Astrocyte (in vitro differentiated cells and primary cell): Measurements from ENCODE around the gene TRIM44.

Source experiments
- EZH2 ChIP-seq: IDR thresholded peaks from 2 replicates; pipeline ENCODE4 v1.6.1; 2012; ENCODE audit warnings: mild to moderate bottlenecking, low read length, inconsistent platforms; ENCODE audit not compliant: insufficient read depth
- TF ChIP-seq, protein P1 (sequence below): IDR thresholded peaks from 2 replicates; pipeline ENCODE4 v1.5.1; 2011; ENCODE audit warnings: low read depth, mild to moderate bottlenecking, inconsistent platforms, low read length, moderate library complexity; ENCODE audit not compliant: insufficient read depth

DNA sequence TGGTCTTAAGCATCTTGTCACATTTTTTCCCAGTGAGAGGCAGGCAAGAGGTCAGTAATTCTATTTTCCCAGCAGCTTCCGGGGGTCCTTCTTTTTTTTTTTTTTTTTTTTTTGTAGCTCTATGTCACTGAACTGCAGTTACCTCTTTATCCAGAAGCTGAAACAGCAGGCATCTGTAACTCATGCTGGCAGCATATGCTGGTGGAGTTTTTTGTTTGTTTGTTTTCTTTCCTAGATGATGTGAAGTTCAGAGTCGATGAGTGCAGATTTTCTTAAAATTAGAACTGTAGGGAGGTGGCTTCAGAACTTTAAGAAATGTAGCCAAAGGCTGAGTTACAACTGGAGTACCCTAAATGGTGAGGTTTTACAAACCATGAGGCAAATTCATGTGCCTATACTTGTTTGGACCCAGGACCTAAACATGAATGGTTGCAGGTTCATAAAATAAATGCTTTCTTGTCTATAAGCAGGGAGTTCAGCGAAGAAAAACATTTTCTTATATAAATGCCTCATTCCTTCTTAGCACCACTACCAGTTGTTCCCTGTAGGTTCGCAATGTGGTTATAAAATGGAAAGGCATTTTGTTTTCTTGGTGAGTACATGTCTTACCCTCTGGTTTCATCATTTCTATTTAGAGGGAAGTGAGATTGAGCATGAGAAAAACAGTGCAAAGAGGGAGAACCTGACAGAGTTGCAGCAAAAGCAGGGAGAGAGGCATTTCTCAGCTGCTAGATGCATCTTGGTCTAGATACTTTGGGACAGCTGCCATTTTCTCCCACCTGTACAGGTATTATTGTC, 84.0 kb downstream of the TRIM44 start:
- TF ChIP-seq, protein P1, sequence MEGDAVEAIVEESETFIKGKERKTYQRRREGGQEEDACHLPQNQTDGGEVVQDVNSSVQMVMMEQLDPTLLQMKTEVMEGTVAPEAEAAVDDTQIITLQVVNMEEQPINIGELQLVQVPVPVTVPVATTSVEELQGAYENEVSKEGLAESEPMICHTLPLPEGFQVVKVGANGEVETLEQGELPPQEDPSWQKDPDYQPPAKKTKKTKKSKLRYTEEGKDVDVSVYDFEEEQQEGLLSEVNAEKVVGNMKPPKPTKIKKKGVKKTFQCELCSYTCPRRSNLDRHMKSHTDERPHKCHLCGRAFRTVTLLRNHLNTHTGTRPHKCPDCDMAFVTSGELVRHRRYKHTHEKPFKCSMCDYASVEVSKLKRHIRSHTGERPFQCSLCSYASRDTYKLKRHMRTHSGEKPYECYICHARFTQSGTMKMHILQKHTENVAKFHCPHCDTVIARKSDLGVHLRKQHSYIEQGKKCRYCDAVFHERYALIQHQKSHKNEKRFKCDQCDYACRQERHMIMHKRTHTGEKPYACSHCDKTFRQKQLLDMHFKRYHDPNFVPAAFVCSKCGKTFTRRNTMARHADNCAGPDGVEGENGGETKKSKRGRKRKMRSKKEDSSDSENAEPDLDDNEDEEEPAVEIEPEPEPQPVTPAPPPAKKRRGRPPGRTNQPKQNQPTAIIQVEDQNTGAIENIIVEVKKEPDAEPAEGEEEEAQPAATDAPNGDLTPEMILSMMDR = no peak
- no peak for TF ChIP-seq EZH2
